ENCODE results near the gene SIGLEC12. TPM values are rescaled to one million over a fixed set of nuclear protein-coding genes. Genes with fewer than 3 reads are reported as not detected.
A peak's percentile ranks its signal among the peaks of the same experiment; 100 is the strongest.

The SIGLEC12 gene
- total and polyA plus RNA-seq, 3 donors from 2014 or later: 1.0 TPM; not detected in 2

DNA sequence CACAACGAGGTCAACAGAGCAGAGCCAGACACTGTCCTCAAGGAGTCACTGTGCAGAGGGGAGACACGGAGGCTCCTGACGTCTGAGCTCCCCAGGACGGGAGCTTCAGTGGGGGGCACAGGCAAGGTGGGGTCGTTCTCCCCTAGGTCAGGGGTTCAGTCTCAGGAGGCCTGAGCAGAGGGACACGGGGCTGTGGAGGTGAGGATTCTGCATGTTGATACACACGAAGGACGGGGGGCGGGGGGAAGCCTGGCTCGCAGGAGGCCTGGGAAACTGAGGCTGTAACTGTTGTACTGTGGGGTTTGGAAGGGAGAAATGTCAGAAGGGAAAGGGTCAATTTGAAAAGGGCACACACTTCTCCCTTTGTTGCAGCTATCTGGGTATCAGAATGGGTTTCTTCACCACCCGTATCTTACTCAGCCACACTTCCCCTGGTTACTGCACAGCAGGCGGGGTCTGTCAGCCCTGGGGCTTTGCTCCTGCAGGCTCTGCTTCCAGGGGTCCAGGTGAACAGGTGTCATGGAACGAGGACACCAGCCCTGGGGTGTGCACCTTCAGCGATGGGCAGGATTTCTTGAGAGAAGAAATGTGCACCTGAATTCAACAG is 42.6 kb downstream of the SIGLEC12 start:
- H3K4me3 ChIP-seq: no peak overlapping the region
- H3K36me3 ChIP-seq (ENCODE audit: low read depth, missing control alignments): no peaks in the 10 kb centered on the region
- TF ChIP-seq, protein P1, sequence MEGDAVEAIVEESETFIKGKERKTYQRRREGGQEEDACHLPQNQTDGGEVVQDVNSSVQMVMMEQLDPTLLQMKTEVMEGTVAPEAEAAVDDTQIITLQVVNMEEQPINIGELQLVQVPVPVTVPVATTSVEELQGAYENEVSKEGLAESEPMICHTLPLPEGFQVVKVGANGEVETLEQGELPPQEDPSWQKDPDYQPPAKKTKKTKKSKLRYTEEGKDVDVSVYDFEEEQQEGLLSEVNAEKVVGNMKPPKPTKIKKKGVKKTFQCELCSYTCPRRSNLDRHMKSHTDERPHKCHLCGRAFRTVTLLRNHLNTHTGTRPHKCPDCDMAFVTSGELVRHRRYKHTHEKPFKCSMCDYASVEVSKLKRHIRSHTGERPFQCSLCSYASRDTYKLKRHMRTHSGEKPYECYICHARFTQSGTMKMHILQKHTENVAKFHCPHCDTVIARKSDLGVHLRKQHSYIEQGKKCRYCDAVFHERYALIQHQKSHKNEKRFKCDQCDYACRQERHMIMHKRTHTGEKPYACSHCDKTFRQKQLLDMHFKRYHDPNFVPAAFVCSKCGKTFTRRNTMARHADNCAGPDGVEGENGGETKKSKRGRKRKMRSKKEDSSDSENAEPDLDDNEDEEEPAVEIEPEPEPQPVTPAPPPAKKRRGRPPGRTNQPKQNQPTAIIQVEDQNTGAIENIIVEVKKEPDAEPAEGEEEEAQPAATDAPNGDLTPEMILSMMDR (IDR thresholded peaks at IDR 0.05): no peak
- TF ChIP-seq POLR2A (IDR thresholded peaks at IDR 0.05): no peak
- no peaks in the 10 kb centered on the region for H3K4me1 ChIP-seq
- peak; percentile 6 for DNase-seq
- intact Hi-C loops (cut with DNase I; ENCODE audit: low total_unique reads): no loop called here
- no peaks in the 10 kb centered on the region for H3K9me3 ChIP-seq
- 81 to 86% methylated on average over 14 of the region's 14 CpGs for WGBS, 2 donors
- H3K27me3 ChIP-seq: no peaks in the 10 kb centered on the region
- no peak overlapping the region for H3K27ac ChIP-seq

DNA sequence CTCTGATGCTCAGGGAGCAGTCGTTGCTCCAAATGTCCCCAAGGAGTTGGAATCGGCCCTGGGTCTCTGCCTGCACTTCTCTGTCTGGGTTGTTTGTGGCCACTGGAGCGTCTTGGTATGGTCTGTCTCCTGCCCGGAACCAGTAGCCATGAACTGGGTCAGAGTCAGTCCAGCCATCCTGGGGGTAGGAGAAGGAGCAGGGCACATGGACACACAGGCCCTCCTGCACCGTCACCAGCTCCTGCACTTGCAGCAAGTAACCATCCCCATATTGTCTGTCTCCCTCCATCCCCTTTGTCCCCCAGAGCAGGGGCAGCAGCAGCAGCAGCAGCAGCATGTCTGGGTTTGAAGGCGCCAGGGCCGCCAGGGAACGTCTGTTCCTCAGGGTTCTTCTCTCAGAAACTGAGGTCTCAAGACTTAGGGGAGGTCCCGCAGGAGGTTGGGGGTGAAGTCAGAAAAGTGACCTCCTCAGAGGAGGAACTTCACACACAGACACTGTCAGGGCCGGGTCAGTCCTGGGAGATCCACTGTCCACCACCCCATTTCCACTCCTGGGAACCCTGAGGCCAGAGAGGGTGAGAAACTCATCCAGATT is 43.5 kb downstream of the SIGLEC12 start, which contains the start of gene SIGLEC8:
TSS of gene SIGLEC8 (minus strand) at position 404 of the 595 bp plus-strand sequence. CDS start at position 337, 67 bp downstream.
- H3K4me1 ChIP-seq: no peaks in the 10 kb centered on the region
- H3K27ac ChIP-seq: no peak within 1 kb of the TSS
- peak; percentile 6 for DNase-seq
- no peaks in the 10 kb centered on the region for H3K36me3 ChIP-seq (ENCODE audit: low read depth, missing control alignments)
- no peak within 1 kb of the TSS for H3K4me3 ChIP-seq
- TF ChIP-seq, protein P1 (IDR thresholded peaks at IDR 0.05): no peak
- WGBS, 2 donors: 69 to 80% methylated on average over 4 to 10 of the region's 10 CpGs
- intact Hi-C loops (cut with DNase I; ENCODE audit: low total_unique reads): no loop called here
- H3K9me3 ChIP-seq: no peaks in the 10 kb centered on the region
- H3K27me3 ChIP-seq: no peaks in the 10 kb centered on the region

DNA sequence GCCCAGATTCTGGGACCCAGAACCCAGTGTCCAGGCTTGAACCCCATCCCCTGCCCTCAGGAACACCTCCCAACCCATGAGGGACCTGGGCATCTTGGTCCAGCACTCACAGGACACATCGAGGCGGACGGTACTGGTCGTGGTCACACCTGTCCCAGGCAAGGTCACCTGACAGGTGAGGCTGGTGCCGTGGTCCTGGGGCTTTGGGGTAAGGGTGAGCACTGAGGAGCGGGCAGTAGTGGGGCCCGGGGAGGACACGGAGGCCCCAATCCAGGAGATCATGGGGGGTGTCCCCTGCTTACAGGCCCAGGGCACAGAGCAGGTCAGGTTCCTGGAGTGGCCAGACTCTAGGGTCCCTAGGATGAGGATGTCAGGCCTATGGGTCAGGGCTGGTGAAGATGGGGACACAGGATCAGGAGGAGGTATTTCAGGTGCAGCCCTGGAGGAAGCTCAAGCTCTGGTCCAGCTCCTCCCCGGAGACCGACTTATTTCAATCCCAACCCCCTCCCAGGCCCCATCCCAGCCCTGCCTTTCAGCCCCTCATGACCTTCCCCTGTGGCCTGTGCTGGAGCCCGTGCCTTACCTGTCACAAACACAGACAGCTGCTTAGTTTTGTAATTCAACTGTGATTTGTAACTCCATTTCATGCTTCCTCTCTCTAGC is 44.1 kb downstream of the SIGLEC12 start:
- no peak for DNase-seq
- Histone ChIP-seq H3K9me3 (no peaks in the 10 kb centered on the region), H3K4me3 (no peak overlapping the region), H3K4me1 (no peaks in the 10 kb centered on the region), H3K27me3 (no peaks in the 10 kb centered on the region), H3K27ac (no peak overlapping the region), H3K36me3 (ENCODE audit: low read depth, missing control alignments) (no peaks in the 10 kb centered on the region)
- 80 to 85% methylated on average over 5 to 11 of the region's 11 CpGs for WGBS, 2 donors
- no peak for TF ChIP-seq POLR2A (IDR thresholded peaks at IDR 0.05)
- TF ChIP-seq, protein P1 (IDR thresholded peaks at IDR 0.05): no peak
- intact Hi-C loops (cut with DNase I; ENCODE audit: low total_unique reads): no loop called here

DNA sequence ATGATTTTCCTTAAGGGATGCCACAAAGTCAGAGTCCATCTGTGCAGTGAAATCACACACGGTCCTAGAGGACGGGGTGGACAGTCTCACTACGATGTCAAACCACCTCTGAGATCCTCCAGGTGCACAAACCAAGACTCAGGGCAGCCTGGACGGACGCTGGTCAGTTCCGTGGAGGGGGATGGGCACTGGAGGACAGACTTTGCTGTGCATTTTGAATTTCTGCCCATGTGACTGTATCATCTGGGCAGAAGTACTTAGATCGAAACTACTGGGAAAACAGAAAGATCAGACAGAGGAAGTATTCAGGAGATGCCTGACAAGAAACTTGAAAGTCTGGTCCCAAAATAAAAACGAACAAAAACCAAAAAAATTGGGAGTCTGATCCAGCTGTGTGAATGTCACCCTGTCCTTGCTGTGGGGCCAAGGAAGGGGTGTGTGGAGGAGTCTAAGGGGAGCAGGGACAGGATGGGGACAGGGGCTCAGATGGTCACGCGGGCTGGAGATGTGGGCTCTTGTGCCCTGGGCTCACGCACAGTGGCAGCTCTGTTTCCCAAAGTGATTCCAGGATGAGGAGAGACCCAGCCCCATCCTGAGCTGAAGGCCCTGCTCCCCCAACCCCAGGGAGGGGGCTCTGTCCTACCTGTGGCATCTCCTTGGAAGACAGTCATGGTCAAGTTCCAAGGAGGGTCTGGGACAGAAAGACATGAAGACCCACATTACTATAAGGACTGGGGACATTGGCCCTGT is 44.9 kb downstream of the SIGLEC12 start:
- H3K9me3 ChIP-seq: no peaks in the 10 kb centered on the region
- intact Hi-C loops (cut with DNase I; ENCODE audit: low total_unique reads): no loop called here
- no peaks in the 10 kb centered on the region for H3K36me3 ChIP-seq (ENCODE audit: low read depth, missing control alignments)
- 69 to 70% methylated on average over 11 of the region's 11 CpGs for WGBS, 2 donors
- no peaks in the 10 kb centered on the region for H3K27me3 ChIP-seq
- no peak overlapping the region for H3K27ac ChIP-seq
- DNase-seq: no peak
- H3K4me1 ChIP-seq: no peaks in the 10 kb centered on the region
- no peak for TF ChIP-seq POLR2A (IDR thresholded peaks at IDR 0.05)
- TF ChIP-seq, protein P1 (IDR thresholded peaks at IDR 0.05): no peak
- H3K4me3 ChIP-seq: no peak overlapping the region

All from testis (tissue), 3 donors.